KG1 (cell line): ENCODE results near the gene JUND.

ENCODE experiments used
- DNase-seq: peaks from one replicate; lab custom pipeline; 2025; lab: John Stamatoyannopoulos, UW

JUND gene

DNA sequence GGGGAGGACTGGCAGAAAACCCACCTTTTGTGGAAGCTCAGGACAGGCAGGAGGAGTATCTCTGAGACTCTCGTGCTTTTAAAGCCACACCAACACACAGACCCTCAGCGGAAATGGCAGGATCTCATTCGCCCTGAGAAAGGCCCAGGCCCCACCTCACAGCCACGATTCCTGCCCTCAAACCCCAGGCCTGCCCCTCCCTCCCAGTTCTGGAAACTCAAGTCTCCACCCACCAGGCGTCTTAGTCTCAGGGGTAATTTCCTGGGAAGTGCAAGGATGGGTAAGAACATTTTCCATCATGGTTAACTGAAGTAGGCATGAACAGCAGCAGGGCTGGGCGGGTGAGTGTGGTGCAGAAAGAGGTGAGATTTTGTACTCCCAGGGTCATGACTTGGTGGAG, 47.2 kb downstream of the JUND start:
- no peak for DNase-seq

DNA sequence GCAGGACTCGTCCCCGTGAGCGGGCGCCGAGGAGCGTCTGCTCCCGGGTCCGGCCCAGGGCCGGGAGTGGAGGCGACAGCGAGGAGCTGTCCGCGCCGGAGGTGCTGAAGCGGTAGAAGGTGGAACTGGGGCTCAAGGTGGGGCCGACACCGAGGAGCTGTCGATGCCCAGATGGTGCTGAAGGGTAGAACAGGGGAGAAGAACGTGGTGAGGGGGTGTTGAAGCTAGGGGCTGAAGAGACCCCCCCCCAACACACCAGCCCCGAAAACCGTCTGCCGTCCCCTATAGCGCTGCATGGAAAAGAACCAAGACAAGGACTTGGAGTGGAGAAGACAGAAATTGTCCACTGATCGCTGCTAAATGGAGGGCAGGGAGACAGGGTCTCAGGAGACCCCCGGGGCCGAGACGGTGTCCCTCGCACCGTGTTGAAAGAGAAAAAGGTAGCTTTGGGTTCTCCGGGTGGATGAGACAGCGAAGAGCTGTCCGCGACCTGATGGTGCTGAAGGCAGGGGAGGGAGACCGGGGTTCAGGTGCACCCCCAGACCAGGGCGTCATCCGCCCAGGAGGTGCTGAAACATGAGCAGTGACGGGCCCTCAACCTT, 48.1 kb downstream of the JUND start:
- no peak for DNase-seq

DNA sequence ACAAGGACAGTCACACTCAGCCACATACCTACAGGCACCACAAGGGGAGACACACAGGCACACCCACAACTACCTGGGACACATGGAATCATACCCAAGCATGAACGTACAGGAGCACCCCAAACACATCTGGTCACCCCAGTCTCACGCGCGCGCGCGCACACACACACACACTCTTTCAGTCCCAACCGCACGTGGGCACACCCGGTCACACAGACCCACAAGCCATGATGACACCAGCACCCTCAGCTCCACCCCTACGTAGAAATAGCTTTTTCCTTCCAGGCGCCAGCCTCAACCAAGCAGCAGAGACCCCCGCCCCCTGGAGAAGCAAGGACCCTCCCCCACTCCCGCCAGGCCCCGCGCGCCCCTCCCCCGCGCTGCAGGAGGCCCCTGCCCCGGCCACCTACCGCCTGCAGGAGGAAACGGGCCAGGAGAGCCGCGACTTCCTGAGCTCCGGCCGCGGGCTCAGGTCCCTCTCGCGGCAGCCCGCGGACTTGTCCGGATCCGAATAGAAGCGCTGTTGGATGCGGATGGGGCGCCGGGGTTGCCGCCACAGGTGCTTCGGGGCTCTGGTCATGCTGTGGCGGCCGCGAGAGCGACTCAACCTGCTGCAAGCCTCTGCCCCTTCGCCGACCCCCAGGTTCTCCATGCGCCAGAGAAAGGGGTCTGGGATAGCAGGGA, 48.7 kb downstream of the JUND start:
- DNase-seq: no peak

GRCh38 chr19:18231775-18232174, 49.6 kb downstream of the JUND start:
- no peak for DNase-seq

DNA sequence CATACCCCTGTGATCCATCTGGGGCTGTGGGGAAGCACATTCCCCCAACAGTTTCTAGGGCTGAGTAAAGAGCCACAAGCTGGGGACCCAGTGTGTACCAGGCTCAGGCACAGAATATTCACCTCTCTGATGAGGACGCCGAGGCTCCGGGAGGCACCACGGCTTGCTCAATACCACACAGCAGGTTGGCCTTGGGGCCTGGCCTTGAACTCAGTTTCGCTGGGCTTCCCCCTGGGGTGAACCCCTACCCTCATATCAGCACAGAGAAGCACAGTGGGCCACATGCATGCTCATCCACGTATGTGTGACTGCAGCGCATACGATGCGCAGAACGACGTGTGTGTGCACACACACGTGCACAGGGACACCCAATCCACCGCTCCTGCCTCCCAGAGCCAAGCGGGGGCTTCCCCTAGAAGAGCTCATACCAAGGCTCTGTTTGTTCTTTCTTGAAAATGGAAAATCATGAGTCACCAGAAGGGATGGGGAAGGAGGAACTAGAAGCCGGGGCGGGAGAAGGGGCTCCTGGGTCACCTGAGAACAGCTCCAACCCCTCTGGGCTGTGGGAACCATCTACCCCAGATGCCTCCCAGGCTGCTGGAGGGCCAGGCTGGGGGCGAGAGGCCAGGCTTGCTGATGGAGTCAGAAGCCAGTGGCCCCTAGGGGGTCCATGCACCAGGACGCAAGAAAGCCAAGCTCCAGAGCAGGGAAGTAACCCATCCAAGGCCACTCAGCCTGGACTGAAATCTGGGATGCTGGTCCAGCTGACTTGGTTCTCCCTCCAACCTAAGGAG, 50.3 kb downstream of the JUND start:
- no peak for DNase-seq

- DNase-seq: no peak
Measured at GRCh38 chr19:18229915-18230314, 51.5 kb downstream of the JUND start.
